Measurements from ENCODE around the gene KRT4. TPM values are rescaled to one million over a fixed set of nuclear protein-coding genes. Genes with fewer than 3 reads are reported as not detected.
A peak's percentile ranks its signal among the peaks of the same experiment; 100 is the strongest.

Gene KRT4
- polyA plus RNA-seq, 1 donor: 0.47 TPM

DNA sequence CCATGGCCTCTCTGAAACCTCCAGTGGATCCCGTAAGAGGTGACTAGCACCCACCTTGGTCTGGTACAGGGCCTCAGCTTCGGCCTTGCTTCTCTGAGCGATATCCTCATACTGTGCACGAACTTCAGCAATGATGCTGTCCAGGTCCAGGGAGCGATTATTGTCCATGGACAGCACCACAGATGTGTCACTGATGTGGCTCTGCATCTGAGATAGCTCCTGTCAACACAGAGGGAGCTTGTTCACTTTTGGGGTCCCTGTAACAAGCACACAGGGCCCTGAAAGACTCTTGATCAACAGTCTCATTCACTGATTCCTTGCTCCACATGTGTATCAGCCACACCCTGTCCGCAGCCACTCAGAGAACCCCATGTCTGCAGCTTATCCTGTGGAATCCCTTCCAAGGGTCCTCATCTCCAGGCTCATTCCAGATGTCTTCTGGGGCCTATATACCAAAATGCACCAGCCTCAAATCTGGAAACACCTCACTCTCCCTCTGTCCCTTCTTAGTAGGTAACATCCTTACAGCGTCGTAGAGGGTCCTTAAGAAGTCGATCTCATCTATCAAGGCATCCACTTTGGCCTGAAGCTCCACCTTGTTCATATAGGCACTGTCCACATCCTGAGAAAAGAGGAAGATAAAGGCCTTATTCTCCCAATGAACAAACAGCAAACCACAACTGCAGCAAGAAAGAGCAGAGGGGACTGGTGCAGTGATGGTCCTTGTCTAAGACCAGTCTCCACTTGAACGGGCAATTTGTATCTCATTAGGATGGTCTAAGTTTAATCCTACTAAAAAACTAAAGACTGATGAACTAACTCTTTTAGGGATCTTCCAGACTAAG is 21.5 kb downstream of the KRT4 start:
- no peak for DNase-seq

GRCh38 chr12:52791271-52792184 is 22.4 kb downstream of the KRT4 start:
- DNase-seq: no peak

DNA sequence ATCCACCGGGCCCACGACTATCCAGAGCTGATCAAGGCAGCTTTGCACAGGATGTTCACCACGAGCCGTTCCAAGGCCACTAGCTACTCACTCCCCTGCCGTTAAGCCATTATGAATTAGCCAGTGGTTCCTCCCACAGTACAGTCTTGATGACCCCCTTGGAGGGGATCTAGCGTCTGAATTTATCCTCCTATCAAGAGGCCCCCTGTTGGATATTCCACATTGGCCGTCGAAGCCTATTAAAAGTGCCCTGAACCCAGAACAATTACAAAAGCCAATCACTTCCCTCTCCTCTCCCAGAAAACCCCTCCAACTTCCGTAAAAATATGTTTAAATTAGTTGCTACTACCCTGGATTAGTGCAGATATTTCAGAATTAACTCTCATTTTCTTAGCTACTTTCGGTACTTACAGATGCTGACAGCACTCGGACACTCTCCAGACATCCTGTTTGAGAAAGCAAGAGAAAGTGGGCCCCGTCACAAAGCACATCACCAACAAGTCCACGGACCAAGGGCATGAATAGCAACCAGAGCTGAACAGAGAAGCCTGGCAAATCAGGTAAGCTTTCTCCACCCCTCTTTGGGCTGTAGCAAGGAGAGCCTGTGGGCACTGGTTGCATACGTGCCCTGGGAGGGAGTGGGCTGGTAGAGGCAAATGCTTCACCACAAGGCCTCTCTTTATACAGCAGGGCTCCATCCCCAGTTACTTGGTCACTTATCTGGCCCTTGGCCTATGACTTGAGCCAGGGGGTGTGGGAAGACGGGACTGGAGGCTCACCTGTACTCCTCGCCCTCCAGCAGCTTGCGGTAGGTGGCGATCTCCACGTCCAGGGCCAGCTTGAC is 23.3 kb downstream of the KRT4 start:
- no peak for DNase-seq

DNA sequence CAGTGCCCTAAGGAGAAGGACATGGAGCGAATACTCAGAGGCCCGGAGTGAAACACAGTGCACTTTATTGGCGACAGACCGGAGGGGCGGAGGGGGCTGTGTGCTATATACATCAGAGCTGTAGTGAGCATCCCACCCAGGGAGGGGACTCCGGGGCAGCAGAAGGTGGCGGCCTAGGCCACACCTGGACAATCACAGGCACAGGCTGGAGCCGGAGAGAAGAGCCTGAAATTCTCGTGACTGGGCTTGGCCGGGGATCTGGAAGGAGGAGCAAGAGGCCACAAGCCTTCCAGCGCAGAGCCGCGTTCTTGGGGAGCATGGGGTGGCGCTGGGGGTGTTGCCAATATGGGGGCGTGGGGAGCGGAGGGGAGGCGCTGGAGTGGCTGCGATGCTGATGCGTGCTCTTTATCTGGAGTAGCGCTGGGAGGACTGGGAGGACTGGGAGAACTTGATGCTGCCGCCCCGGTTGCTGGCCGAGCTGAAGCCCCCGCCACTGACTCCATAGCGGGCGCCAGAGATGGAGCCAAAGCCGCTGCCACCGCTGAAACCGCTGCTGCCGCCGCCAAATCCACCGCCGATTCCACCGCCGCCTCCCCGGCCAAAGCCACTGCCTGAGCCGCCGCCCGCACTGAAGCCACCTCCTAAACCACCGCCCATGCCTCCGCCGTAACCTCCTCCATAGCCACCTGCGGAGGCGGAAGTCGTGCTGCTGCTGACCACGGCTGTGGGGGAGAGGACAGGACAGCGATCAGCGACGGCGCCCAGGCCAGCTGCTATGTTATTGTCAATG is 24.1 kb downstream of the KRT4 start:
- peak; percentile 11 for DNase-seq

- DNase-seq: no peak
Observed at GRCh38 chr12:52788876-52789636, 24.9 kb downstream of the KRT4 start.

- no peak for DNase-seq
Observed at GRCh38 chr12:52788192-52788875, 25.6 kb downstream of the KRT4 start.

- DNase-seq: no peak
Observed at GRCh38 chr12:52787324-52788191, 26.4 kb downstream of the KRT4 start.

DNA sequence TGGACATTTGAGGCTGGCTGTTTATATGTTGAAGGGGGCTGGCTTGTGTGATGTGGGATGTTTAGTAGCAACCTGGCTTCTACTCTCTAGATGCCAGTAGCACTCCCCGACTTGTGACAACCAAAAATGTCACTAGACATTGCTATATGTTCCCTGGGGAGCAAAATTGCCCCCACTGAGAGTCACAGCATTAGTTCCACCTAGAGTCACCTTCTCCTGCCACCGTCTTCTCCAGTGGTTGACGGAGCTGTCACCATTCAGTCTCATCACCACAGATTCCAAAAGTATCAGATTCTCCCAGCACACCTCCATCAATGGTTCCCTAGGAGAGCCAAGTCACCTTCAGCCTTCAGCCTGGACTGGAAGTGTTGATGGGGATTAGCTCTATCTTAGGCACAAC is 29.0 kb downstream of the KRT4 start:
- no peak for DNase-seq

- no peak for DNase-seq
Observed at GRCh38 chr12:52783563-52784316, 30.2 kb downstream of the KRT4 start.

DNA sequence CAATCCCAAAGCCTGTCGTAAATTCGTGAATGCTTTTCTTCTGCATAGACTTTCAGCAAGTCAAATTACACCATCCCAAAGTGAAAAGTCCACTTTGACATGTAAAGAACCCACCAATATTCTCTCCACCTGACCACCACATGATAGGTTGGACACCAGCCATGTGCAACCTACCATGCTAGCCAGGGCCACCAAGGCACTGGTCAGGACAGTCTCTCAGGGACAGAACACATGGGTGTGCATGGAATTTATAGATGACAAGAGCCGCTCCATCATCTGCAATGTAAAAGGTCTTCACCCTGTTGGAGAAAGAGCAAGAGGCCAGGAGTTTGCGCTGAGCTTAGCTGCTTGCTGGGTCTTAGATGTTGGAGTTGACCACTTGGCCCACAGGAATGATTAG is 31.4 kb downstream of the KRT4 start:
- DNase-seq: no peak

DNA sequence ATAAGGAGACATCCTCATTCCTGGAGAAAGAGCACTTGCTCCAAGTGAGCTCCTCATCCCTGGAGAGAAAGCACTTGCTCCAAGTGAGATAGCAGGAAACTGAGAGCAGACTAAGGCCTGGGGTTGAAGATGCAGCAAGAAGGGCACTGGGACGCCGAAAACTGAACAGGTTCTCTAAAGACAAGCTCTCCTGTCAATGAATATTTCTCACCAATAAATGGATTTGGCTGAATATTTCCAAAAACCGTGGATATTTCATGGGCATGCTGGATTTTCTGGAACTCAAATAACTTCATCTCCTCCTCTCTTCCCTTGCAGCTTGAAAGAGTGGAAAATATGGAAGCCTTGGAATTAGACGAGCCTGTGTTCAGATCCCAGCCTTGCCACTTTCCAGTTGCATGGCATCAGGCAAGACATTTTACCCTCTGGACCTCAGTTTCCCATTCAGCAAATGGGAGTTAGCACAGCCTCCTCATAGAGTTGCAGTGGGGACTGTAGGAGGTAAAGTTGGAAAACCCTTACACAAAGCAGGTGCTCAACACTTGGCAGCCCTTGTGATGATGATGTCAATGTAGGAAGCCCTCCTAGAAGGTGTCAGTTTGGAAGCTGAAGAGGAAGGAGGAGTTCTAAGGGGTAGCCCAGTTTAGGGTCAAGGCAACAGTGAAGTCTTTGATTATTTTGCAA is 32.4 kb downstream of the KRT4 start:
- no peak for DNase-seq

GRCh38 chr12:52779914-52780313 is 34.0 kb downstream of the KRT4 start:
- DNase-seq: no peak

- DNase-seq: no peak
Observed at GRCh38 chr12:52778833-52779232, 35.1 kb downstream of the KRT4 start.

GRCh38 chr12:52777566-52777965 is 36.4 kb downstream of the KRT4 start:
- DNase-seq: no peak

- no peak for DNase-seq
Observed at GRCh38 chr12:52776913-52777395, 37.0 kb downstream of the KRT4 start, which contains the start of gene KRT76. Gene KRT76 (minus strand): TSS chr12:52777345. CDS start chr12:52777291, 54 bp downstream.

DNA sequence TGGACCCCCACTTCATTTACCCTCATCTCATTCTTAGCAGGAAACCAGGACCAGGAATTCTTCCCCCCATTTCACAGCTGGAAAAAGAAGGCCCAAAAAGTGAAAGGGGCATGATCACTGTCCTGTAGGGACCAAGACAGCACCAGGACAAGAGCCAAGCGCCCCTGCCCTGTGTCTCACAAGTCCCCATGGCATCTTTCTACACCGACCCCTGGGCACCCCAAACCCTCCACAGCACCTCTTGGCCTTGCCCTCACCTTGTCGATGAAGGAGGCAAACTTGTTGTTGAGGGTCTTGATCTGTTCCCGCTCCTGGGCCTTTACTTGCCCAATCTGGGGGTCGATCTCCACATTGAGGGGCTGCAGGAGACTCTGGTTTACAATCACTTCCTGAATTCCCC is 37.5 kb downstream of the KRT4 start:
- no peak for DNase-seq

DNA sequence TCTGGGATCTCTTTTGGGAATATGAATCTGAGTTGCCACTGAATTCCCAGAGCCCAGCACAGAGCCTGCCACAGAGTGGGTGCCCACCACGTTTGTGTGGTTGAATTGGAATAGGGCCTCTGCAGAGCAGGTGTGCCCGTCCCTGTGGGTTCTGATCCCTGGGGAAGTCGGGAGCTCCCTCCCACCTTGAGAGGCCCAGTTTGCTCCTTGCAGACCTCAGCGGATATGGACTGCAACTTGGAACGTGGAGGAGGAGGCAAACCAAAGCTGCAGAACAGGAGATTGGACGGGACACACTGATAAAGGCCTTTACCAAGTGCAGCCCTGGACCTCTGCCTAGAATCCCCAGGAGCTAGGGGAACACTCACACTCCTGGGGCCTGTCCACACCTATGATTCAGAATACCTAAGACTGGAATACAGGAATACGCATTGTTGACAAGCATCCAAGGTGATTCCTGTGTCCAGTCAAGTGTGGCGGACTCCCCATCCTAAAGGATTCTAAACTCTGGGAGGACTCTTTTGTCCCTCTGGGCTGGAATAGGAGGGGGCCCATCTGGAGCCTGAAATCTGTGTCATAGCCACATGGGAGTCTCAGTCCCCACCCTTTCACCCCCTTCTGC is 39.2 kb downstream of the KRT4 start:
- DNase-seq: no peak
